HL-60/S4 treated with retinoic acid at 250 ng/mL for 4 days and 3 days (cell line): ENCODE measurements around the gene UFSP1.

ENCODE experiments used
- in situ Hi-C: fragments of 300-500 bp; cut with MboI; formaldehyde crosslinking; loops from 2 replicates; pipeline ENCODE4 v1.7.0; 2022; ENCODE audit warnings: low sequenced_read_pairs

Gene UFSP1

GRCh38 chr7:100885440-100886141 is 3.9 kb downstream of the UFSP1 start:
- in situ Hi-C loops = loop anchor here (25.0 kb wide), 1 partner anchor 402 kb away; no protein-coding TSS in a partner anchor

GRCh38 chr7:100884736-100885439 is 4.6 kb downstream of the UFSP1 start:
- in situ Hi-C loops = loop anchor here (25.0 kb wide), 1 partner anchor 402 kb away; no protein-coding TSS in a partner anchor

- in situ Hi-C loops = loop anchor here (25.0 kb wide), 1 partner anchor 404 kb away; no protein-coding TSS in a partner anchor
Observed at GRCh38 chr7:100882785-100883526, 6.6 kb downstream of the UFSP1 start.

- in situ Hi-C loops = loop anchor here (25.0 kb wide), 1 partner anchor 405 kb away; no protein-coding TSS in a partner anchor
Observed at GRCh38 chr7:100882201-100882600, 7.3 kb downstream of the UFSP1 start.

- in situ Hi-C loops = loop anchor here (25.0 kb wide), 1 partner anchor 406 kb away; no protein-coding TSS in a partner anchor
Observed at GRCh38 chr7:100881136-100881535, 8.4 kb downstream of the UFSP1 start.

- in situ Hi-C loops = loop anchor here (25.0 kb wide), 1 partner anchor 407 kb away; no protein-coding TSS in a partner anchor
Observed at GRCh38 chr7:100880645-100881044, 8.9 kb downstream of the UFSP1 start.

- in situ Hi-C loops = loop anchor here (25.0 kb wide), 1 partner anchor 408 kb away; no protein-coding TSS in a partner anchor
Observed at GRCh38 chr7:100879685-100880261, 9.7 kb downstream of the UFSP1 start.

GRCh38 chr7:100878685-100879084 is 10.8 kb downstream of the UFSP1 start:
- in situ Hi-C loops = loop anchor here (25.0 kb wide), 1 partner anchor 409 kb away; no protein-coding TSS in a partner anchor

GRCh38 chr7:100878013-100878412 is 11.5 kb downstream of the UFSP1 start:
- in situ Hi-C loops = loop anchor here (25.0 kb wide), 1 partner anchor 409 kb away; no protein-coding TSS in a partner anchor

- in situ Hi-C loops = loop anchor here (25.0 kb wide), 1 partner anchor 412 kb away; no protein-coding TSS in a partner anchor
Observed at GRCh38 chr7:100875356-100875751, 14.2 kb downstream of the UFSP1 start.

- in situ Hi-C loops = loop anchor here (25.0 kb wide), 1 partner anchor 413 kb away; no protein-coding TSS in a partner anchor
Observed at GRCh38 chr7:100874577-100875355, 14.7 kb downstream of the UFSP1 start, which contains the start of gene SRRT. Gene SRRT, plus strand, starts transcription at chr7:100875103. Its CDS starts 488 bp downstream, at chr7:100875591.

- in situ Hi-C loops = no loop called here
Observed at GRCh38 chr7:100874300-100874576, 15.3 kb downstream of the UFSP1 start.

- in situ Hi-C loops = no loop called here
Observed at GRCh38 chr7:100873599-100874299, 15.8 kb downstream of the UFSP1 start.

- in situ Hi-C loops = no loop called here
Observed at GRCh38 chr7:100867776-100868485, 21.6 kb downstream of the UFSP1 start.

GRCh38 chr7:100867040-100867775 is 22.3 kb downstream of the UFSP1 start, which contains the start of gene TRIP6:
Gene TRIP6, plus strand, starts transcription at chr7:100867387. Its CDS starts 111 bp downstream, at chr7:100867498.
- in situ Hi-C loops = no loop called here

GRCh38 chr7:100866729-100867039 is 22.8 kb downstream of the UFSP1 start:
- in situ Hi-C loops = no loop called here

GRCh38 chr7:100865938-100866728 is 23.4 kb downstream of the UFSP1 start:
- in situ Hi-C loops = no loop called here
